SU-DHL-6 (cell line): Measurements from ENCODE around the gene ENO3.

Experiments used
- H2AFZ ChIP-seq: fragments of 200-600 bp; sonication (generic); 2 replicates; pipeline ENCODE4 v1.6.1; 2014; ENCODE audit warnings: low read depth, mild to moderate bottlenecking, moderate library complexity, mixed read lengths, antibody characterized with exemption, low read length; ENCODE audit not compliant: severe bottlenecking
- H3F3A ChIP-seq: fragments of 200-600 bp; shearing (Covaris generic); 2 replicates; pipeline ENCODE4 v1.6.0; 2016; ENCODE audit warnings: antibody characterized with exemption, mild to moderate bottlenecking; ENCODE audit not compliant: insufficient read depth
- H3K27ac ChIP-seq: fragments of 200-600 bp; sonication (generic); 2 replicates; pipeline ENCODE4 v1.5.1; 2016; ENCODE audit warnings: low read depth, mild to moderate bottlenecking, low read length, moderate library complexity, mixed read lengths
- H3K27me3 ChIP-seq: fragments of 200-600 bp; sonication (generic), shearing (Covaris generic); 2 replicates; pipeline ENCODE4 v1.6.0; 2014; ENCODE audit warnings: mild to moderate bottlenecking, low read length
- H3K36me3 ChIP-seq: fragments of 200-600 bp; sonication (generic); 2 replicates; pipeline ENCODE4 v1.6.1; 2014; ENCODE audit warnings: mild to moderate bottlenecking, low read length, mixed read lengths
- H3K4me2 ChIP-seq: fragments of 300-600, 200-600 bp; shearing (Covaris generic), sonication (generic); 2 replicates; pipeline ENCODE4 v1.6.0; 2014; ENCODE audit warnings: low read length, low read depth, mild to moderate bottlenecking; ENCODE audit not compliant: poor library complexity, severe bottlenecking
- H3K4me3 ChIP-seq: fragments of 200-600 bp; sonication (generic); 2 replicates; pipeline ENCODE4 v1.5.1; 2014; ENCODE audit warnings: antibody characterized with exemption, low read length, mild to moderate bottlenecking, mixed read lengths; ENCODE audit not compliant: insufficient read depth, poor library complexity, severe bottlenecking
- H3K79me2 ChIP-seq: fragments of 200-600 bp; sonication (generic); 2 replicates; pipeline ENCODE4 v1.6.1; 2014; ENCODE audit warnings: mild to moderate bottlenecking, low read length, moderate library complexity; ENCODE audit not compliant: insufficient read depth
- H3K9ac ChIP-seq: fragments of 200-600 bp; sonication (generic); 2 replicates; pipeline ENCODE4 v1.7.0; 2014; ENCODE audit warnings: mild to moderate bottlenecking, low read length
- H3K9me2 ChIP-seq: fragments of 200-600 bp; sonication (generic); replicated peaks from 2 replicates; pipeline ENCODE4 v1.6.1; 2014; ENCODE audit warnings: low read length; ENCODE audit not compliant: insufficient read depth
- H3K9me3 ChIP-seq: fragments of 200-600 bp; sonication (generic); 2 replicates; pipeline ENCODE4 v1.6.1; 2014; ENCODE audit warnings: low read length, mixed read lengths; ENCODE audit not compliant: insufficient read depth
- H4K20me1 ChIP-seq: fragments of 200-600 bp; sonication (generic); 2 replicates; pipeline ENCODE4 v1.6.1; 2014; ENCODE audit warnings: low read depth, mild to moderate bottlenecking, antibody characterized with exemption, low read length, moderate library complexity, mixed read lengths
- CTCF ChIP-seq: fragments of 200-600 bp; sonication (generic); IDR thresholded peaks from one replicate; pipeline ENCODE4 v1.5.1; 2017; ENCODE audit warnings: antibody characterized with exemption, mild to moderate bottlenecking, low read length, moderate library complexity; ENCODE audit not compliant: insufficient read depth, poor library complexity, severe bottlenecking
- EZH2phosphoT487 ChIP-seq: fragments of 200-600 bp; sonication (generic), shearing (Covaris generic); conservative IDR thresholded peaks from 2 replicates; pipeline ENCODE4 v1.6.1; 2018; ENCODE audit warnings: mild to moderate bottlenecking, antibody characterized with exemption, low read length, moderate library complexity, mixed read lengths

ENO3 gene

DNA sequence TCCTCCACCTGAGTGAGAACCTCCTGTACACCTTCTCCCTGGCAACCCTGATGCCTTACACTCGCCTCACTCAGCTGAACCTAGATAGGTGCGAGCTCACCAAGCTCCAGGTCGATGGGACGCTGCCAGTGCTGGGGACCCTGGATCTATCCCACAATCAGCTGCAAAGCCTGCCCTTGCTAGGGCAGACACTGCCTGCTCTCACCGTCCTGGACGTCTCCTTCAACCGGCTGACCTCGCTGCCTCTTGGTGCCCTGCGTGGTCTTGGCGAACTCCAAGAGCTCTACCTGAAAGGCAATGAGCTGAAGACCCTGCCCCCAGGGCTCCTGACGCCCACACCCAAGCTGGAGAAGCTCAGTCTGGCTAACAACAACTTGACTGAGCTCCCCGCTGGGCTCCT is 18.2 kb upstream of the ENO3 start:
- TF ChIP-seq CTCF (no peak), EZH2phosphoT487 (no peak)
- H3K9me3 ChIP-seq: no peaks in the 10 kb centered on the region
- H3K9ac ChIP-seq: no peak overlapping the region
- H4K20me1 ChIP-seq: no peaks in the 10 kb centered on the region
- no peak overlapping the region for H3K27ac ChIP-seq
- no peak overlapping the region for H2AFZ ChIP-seq
- no peaks in the 10 kb centered on the region for H3K36me3 ChIP-seq
- H3K4me2 ChIP-seq: no peak overlapping the region
- no peaks in the 10 kb centered on the region for H3K27me3 ChIP-seq
- no peak overlapping the region for H3K4me3 ChIP-seq
- no peaks in the 10 kb centered on the region for H3K9me2 ChIP-seq
- 0 out of 2 replicates have a peak, but pooled peaks cover 3% of the 10 kb centered on the region for H3F3A ChIP-seq
- H3K79me2 ChIP-seq: no peaks in the 10 kb centered on the region

DNA sequence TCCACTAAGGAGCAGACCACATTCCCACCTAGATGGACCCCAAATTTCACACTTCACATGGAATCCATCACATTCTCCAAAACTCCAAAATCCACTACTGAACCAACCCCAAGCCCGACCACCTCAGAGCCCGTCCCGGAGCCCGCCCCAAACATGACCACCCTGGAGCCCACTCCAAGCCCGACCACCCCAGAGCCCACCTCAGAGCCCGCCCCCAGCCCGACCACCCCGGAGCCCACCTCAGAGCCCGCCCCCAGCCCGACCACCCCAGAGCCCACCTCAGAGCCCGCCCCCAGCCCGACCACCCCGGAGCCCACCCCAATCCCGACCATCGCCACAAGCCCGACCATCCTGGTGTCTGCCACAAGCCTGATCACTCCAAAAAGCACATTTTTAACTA is 17.3 kb upstream of the ENO3 start:
- peaks cover 7% of the 10 kb centered on the region for H3K79me2 ChIP-seq
- no peak overlapping the region for H3K9ac ChIP-seq
- H3K4me3 ChIP-seq: no peak overlapping the region
- H2AFZ ChIP-seq: no peak overlapping the region
- H3K36me3 ChIP-seq: no peaks in the 10 kb centered on the region
- no peak overlapping the region for H3K27ac ChIP-seq
- no peaks in the 10 kb centered on the region for H4K20me1 ChIP-seq
- H3K9me2 ChIP-seq: no peaks in the 10 kb centered on the region
- no peak for TF ChIP-seq CTCF
- no peak for TF ChIP-seq EZH2phosphoT487
- no peaks in the 10 kb centered on the region for H3K27me3 ChIP-seq
- H3K4me2 ChIP-seq: no peak overlapping the region
- no peaks in the 10 kb centered on the region for H3K9me3 ChIP-seq
- H3F3A ChIP-seq: 0 out of 2 replicates have a peak, but pooled peaks cover 3% of the 10 kb centered on the region

- no peak overlapping the region for H2AFZ ChIP-seq
- TF ChIP-seq CTCF (no peak), EZH2phosphoT487 (no peak)
- H3K4me2 ChIP-seq: no peak overlapping the region
- H3K27me3 ChIP-seq: no peaks in the 10 kb centered on the region
- no peaks in the 10 kb centered on the region for H4K20me1 ChIP-seq
- H3K79me2 ChIP-seq: peaks cover 14% of the 10 kb centered on the region
- H3K27ac ChIP-seq: no peak overlapping the region
- 0 out of 2 replicates have a peak, but pooled peaks cover under 1% of the 10 kb centered on the region for H3F3A ChIP-seq
- no peaks in the 10 kb centered on the region for H3K36me3 ChIP-seq
- H3K9me2 ChIP-seq: no peaks in the 10 kb centered on the region
- H3K4me3 ChIP-seq: no peak overlapping the region
- no peaks in the 10 kb centered on the region for H3K9me3 ChIP-seq
- H3K9ac ChIP-seq: no peak overlapping the region
Observed at GRCh38 chr17:4934173-4934979, 16.5 kb upstream of the ENO3 start.
